Mesendoderm (in vitro differentiated cells): Measurements from ENCODE around the gene AGPAT2.
"Not testable (repeated sequence)": the region's sequence is repeated elsewhere in the genome, so short reads cannot be mapped to it uniquely, and the experiment has no call there.

Source experiments
- DNase-seq: peaks from one replicate; pipeline ENCODE4 v3.0.0; 2013
- H2AK5ac ChIP-seq: 2 replicates; pipeline ENCODE4 v1.6.1; 2013; ENCODE audit warnings: low read length, inconsistent platforms
- H2BK120ac ChIP-seq: 2 replicates; pipeline ENCODE4 v1.6.1; 2013; ENCODE audit warnings: low read depth, mild to moderate bottlenecking, low read length, moderate library complexity, mixed read lengths
- H2BK15ac ChIP-seq: replicated peaks from 2 replicates; pipeline ENCODE4 v1.6.1; 2013; ENCODE audit warnings: low read depth, mild to moderate bottlenecking, moderate library complexity
- H2BK5ac ChIP-seq: 2 replicates; pipeline ENCODE4 v1.6.1; 2013; ENCODE audit warnings: low read length, inconsistent platforms
- H3K18ac ChIP-seq: 2 replicates; pipeline ENCODE4 v1.6.1; 2013; ENCODE audit warnings: mild to moderate bottlenecking, low read length, mixed read lengths
- H3K23ac ChIP-seq: one replicate; pipeline ENCODE4 v1.6.1; 2013; ENCODE audit warnings: low read length
- H3K27ac ChIP-seq: 2 replicates; pipeline ENCODE4 v1.5.1; 2013; ENCODE audit warnings: low read depth, mild to moderate bottlenecking, inconsistent platforms, low read length, moderate library complexity
- H3K27me3 ChIP-seq: 2 replicates; pipeline ENCODE4 v1.6.1; 2013; ENCODE audit warnings: low read length, control low read depth, mild to moderate bottlenecking, inconsistent platforms; ENCODE audit not compliant: insufficient read depth, poor library complexity
- H3K36me3 ChIP-seq: 2 replicates; pipeline ENCODE4 v1.6.1; 2013; ENCODE audit warnings: low read length, inconsistent platforms; ENCODE audit not compliant: control insufficient read depth, insufficient read depth
- H3K4ac ChIP-seq: one replicate; pipeline ENCODE4 v1.6.1; 2013; ENCODE audit warnings: low read depth, mild to moderate bottlenecking, low read length, moderate library complexity
- H3K4me1 ChIP-seq: 2 replicates; pipeline ENCODE4 v1.6.1; 2013; ENCODE audit warnings: low read depth, low read length, inconsistent platforms; ENCODE audit not compliant: control insufficient read depth
- H3K4me2 ChIP-seq: 2 replicates; pipeline ENCODE4 v1.6.1; 2013; ENCODE audit warnings: low read length
- H3K4me3 ChIP-seq: 2 replicates; pipeline ENCODE4 v1.5.1; 2013; ENCODE audit warnings: mild to moderate bottlenecking, low read length
- H3K56ac ChIP-seq: one replicate; pipeline ENCODE4 v1.6.1; 2013; ENCODE audit warnings: low read length
- H3K79me1 ChIP-seq: 2 replicates; pipeline ENCODE4 v1.6.1; 2013; ENCODE audit warnings: low read length, inconsistent platforms
- H3K79me2 ChIP-seq: 2 replicates; pipeline ENCODE4 v1.6.1; 2013; ENCODE audit warnings: mild to moderate bottlenecking, low read length; ENCODE audit not compliant: control insufficient read depth, insufficient read depth
- H3K9ac ChIP-seq: 2 replicates; pipeline ENCODE4 v1.6.1; 2013; ENCODE audit warnings: low read length, inconsistent platforms
- H4K5ac ChIP-seq: one replicate; pipeline ENCODE4 v1.6.1; 2013; ENCODE audit warnings: low read length
- H4K8ac ChIP-seq: one replicate; pipeline ENCODE4 v1.6.1; 2013; ENCODE audit warnings: low read depth, mild to moderate bottlenecking, control low read depth, low read length, moderate library complexity
- WGBS: extraction: QIAGEN DNeasy Blood & Tissue Kit; methylation state at CpG from one replicate; pipeline ENCODE4 v1.1.7; 2013; ENCODE audit warnings: low lambda C conversion rate, missing lambda C conversion rate; ENCODE audit not compliant: insufficient coverage; ENCODE audit errors: extremely low coverage; 5-methylcytosine and 5-hydroxymethylcytosine counted together

AGPAT2 gene

GRCh38 chr9:136712690-136713544, 25.7 kb upstream of the AGPAT2 start:
- no peak overlapping the region for H2BK120ac ChIP-seq
- no peaks in the 10 kb centered on the region for H3K27me3 ChIP-seq
- H2BK15ac ChIP-seq, result no peak overlapping the region
- no peaks in the 10 kb centered on the region for H3K36me3 ChIP-seq
- H3K79me2 ChIP-seq, result peaks cover 4% of the 10 kb centered on the region
- no peak for DNase-seq
- peak overlapping the region; percentile 78 for H3K4me2 ChIP-seq
- peak overlapping the region; percentile 83 for H3K9ac ChIP-seq
- peak overlapping the region; percentile 63 for H3K4me3 ChIP-seq
- H2BK5ac ChIP-seq, result no peak overlapping the region
- no peak overlapping the region for H4K8ac ChIP-seq
- no peak overlapping the region for H2AK5ac ChIP-seq
- H3K4ac ChIP-seq, result peak overlapping the region; percentile 98
- no peak overlapping the region for H3K27ac ChIP-seq
- H3K4me1 ChIP-seq, result peaks cover 4% of the 10 kb centered on the region
- H4K5ac ChIP-seq, result no peak overlapping the region
- peaks cover 5% of the 10 kb centered on the region for H3K79me1 ChIP-seq
- H3K18ac ChIP-seq, result peak overlapping the region; percentile 81
- H3K56ac ChIP-seq, result peak overlapping the region; percentile 86
- no CpG with 5 or more reads among the region's 56 CpGs for WGBS
- no peak overlapping the region for H3K23ac ChIP-seq

- no peaks in the 10 kb centered on the region for H3K27me3 ChIP-seq
- no peak within 1 kb of the TSS for H4K5ac ChIP-seq
- no peak within 1 kb of the TSS for H2BK15ac ChIP-seq
- H3K79me1 ChIP-seq, result peaks cover 5% of the 10 kb centered on the region
- peak; percentile 78 for DNase-seq
- no CpG with 5 or more reads among the region's 119 CpGs for WGBS
- H3K79me2 ChIP-seq, result peaks cover 4% of the 10 kb centered on the region
- H3K27ac ChIP-seq, result no peak within 1 kb of the TSS
- H3K4me2 ChIP-seq, result peak within 1 kb of the TSS; percentile 94
- H2BK120ac ChIP-seq, result no peak within 1 kb of the TSS
- H3K9ac ChIP-seq, result peak within 1 kb of the TSS; percentile 83
- no peaks in the 10 kb centered on the region for H3K36me3 ChIP-seq
- no peak within 1 kb of the TSS for H4K8ac ChIP-seq
- H3K4me1 ChIP-seq, result peaks cover 4% of the 10 kb centered on the region
- H3K18ac ChIP-seq, result peak within 1 kb of the TSS; percentile 81
- H2BK5ac ChIP-seq, result no peak within 1 kb of the TSS
- peak within 1 kb of the TSS; percentile 98 for H3K4ac ChIP-seq
- no peak within 1 kb of the TSS for H2AK5ac ChIP-seq
- peak within 1 kb of the TSS; percentile 63 for H3K4me3 ChIP-seq
- peak within 1 kb of the TSS; percentile 80 for H3K23ac ChIP-seq
- H3K56ac ChIP-seq, result peak within 1 kb of the TSS; percentile 86
Observed at GRCh38 chr9:136711751-136712689, 24.8 kb upstream of the AGPAT2 start, which contains the start of gene DIPK1B. Gene DIPK1B, plus strand, starts transcription at chr9:136712572. Its CDS starts 94 bp downstream, at chr9:136712666.

- H3K27me3 ChIP-seq, H4K5ac ChIP-seq, H3K4me3 ChIP-seq, H3K79me2 ChIP-seq, H3K9ac ChIP-seq, H3K79me1 ChIP-seq, H3K27ac ChIP-seq, H4K8ac ChIP-seq, H3K23ac ChIP-seq, H2BK15ac ChIP-seq, H2AK5ac ChIP-seq, DNase-seq, H3K56ac ChIP-seq, H3K4ac ChIP-seq, H3K4me2 ChIP-seq, H3K4me1 ChIP-seq, H3K36me3 ChIP-seq, H2BK120ac ChIP-seq, H2BK5ac ChIP-seq, H3K18ac ChIP-seq: not testable (repeated sequence)
- no CpG with 5 or more reads among the region's 4 CpGs for WGBS
Observed at GRCh38 chr9:136711219-136711648, 24.0 kb upstream of the AGPAT2 start.

GRCh38 chr9:136710543-136710942, 23.3 kb upstream of the AGPAT2 start:
- Histone ChIP-seq H3K79me1 (peaks cover 5% of the 10 kb centered on the region), H4K8ac (no peak overlapping the region), H3K27ac (no peak overlapping the region), H2BK5ac (no peak overlapping the region), H2AK5ac (no peak overlapping the region), H3K36me3 (no peaks in the 10 kb centered on the region), H3K79me2 (peaks cover 4% of the 10 kb centered on the region), H3K4me3 (no peak overlapping the region), H4K5ac (no peak overlapping the region), H2BK120ac (no peak overlapping the region), H3K56ac (no peak overlapping the region), H3K4me2 (no peak overlapping the region), H3K4ac (no peak overlapping the region), H3K23ac (no peak overlapping the region), H3K4me1 (peaks cover 4% of the 10 kb centered on the region), H3K18ac (no peak overlapping the region), H2BK15ac (no peak overlapping the region), H3K27me3 (no peaks in the 10 kb centered on the region), H3K9ac (no peak overlapping the region)
- no CpG with 5 or more reads among the region's 7 CpGs for WGBS
- DNase-seq, result no peak

GRCh38 chr9:136709454-136710109, 22.3 kb upstream of the AGPAT2 start:
- no peak overlapping the region for H2BK15ac ChIP-seq
- no peak overlapping the region for H3K4me3 ChIP-seq
- no peak overlapping the region for H4K8ac ChIP-seq
- H3K27me3 ChIP-seq, result no peaks in the 10 kb centered on the region
- H3K56ac ChIP-seq, result no peak overlapping the region
- H2BK120ac ChIP-seq, result no peak overlapping the region
- no peak overlapping the region for H2BK5ac ChIP-seq
- no peak overlapping the region for H3K4ac ChIP-seq
- no peak overlapping the region for H3K4me2 ChIP-seq
- H3K79me1 ChIP-seq, result peaks cover 5% of the 10 kb centered on the region
- no peak overlapping the region for H3K9ac ChIP-seq
- H3K27ac ChIP-seq, result no peak overlapping the region
- no peak for DNase-seq
- H3K4me1 ChIP-seq, result peaks cover 4% of the 10 kb centered on the region
- no peaks in the 10 kb centered on the region for H3K36me3 ChIP-seq
- H2AK5ac ChIP-seq, result no peak overlapping the region
- H4K5ac ChIP-seq, result no peak overlapping the region
- peaks cover 4% of the 10 kb centered on the region for H3K79me2 ChIP-seq
- no peak overlapping the region for H3K23ac ChIP-seq
- no CpG with 5 or more reads among the region's 24 CpGs for WGBS
- H3K18ac ChIP-seq, result no peak overlapping the region
